Stimulated activated CD4-positive, alpha-beta T cell treated with anti-CD3 and anti-CD28 coated beads, Interleukin-1b, Interleukin-23, amount 100 ng/mL, for 24 hours (primary cell): ENCODE results near the gene IFT80.

ENCODE experiments used
- DNase-seq, 4 experiments: peaks; one replicate each; pipeline ENCODE4 v3.0.0-alpha.2; 2020; ENCODE audit warnings: low read depth in 4 of 4, low spot score in 1 of 4

IFT80 gene

DNA sequence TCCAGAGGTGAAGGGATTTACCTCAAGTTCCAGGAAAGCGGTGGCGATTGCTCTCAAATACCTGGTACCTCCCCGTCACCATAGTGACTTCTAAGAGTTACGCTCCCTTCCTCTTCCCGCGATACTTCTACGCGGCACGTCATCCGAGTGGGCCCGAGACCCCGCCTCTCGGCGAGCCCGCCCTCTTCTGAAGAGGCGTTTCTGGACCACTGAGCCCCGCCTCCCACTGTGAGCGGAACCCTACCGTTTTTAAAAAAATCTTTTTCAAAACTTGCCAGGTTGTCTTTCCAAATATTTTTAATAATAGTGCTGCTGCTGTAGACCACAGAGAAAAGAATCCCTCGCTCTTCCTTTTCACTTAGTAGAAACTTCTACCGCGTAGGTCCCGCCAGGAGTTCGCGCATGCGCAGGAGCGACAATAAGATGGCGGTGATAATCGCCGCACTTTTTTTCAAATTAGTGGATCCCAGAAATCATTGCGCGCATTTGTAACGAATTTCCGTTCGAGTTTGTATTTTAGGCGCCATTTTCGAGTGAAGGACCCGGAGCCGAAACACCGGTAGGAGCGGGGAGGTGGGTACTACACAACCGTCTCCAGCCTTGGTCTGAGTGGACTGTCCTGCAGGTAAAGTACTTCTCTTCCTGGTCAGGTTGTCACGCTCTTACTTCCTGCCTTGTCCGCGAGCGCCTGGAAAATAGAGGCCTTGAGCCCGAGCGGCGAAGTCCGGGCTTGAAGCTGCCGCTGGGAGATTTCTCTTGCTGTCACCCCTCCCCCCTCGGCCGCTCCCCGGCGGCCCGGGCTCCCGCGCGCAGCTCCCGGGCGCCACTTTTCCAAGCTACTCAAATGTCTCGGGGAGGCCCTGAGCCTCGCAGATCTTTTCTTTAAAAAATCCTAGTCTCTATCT is at the start of gene IFT80, which contains the start of gene SMC4:
TSS of gene IFT80 (minus strand) at position 101 of the 905 bp plus-strand sequence. CDS start 14,625 bp downstream, outside the sequence.
TSS of gene SMC4 (plus strand) at position 526 of the 905 bp plus-strand sequence. CDS start 1,177 bp downstream, outside the sequence.
- peak; percentile 88 to 92 (median 90) for DNase-seq

DNA sequence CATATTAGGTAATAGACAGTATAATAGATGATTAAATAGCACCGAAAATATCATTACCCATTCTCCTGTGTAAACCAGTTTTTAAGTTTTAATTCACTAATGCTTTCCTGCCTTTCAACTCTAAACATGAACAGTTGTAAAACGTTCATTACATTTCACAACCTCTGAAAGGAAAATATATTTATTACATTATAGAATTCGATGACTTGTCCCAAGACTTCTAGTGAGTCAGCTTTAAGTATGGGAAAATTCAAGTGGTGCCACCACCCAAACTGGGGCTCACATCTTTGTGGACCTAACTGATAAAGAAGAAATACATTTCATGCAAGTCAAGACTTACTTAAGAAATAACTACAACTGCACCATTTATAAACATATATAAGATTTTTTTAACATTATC is 48.5 kb upstream of the IFT80 start:
- no peak for DNase-seq

DNA sequence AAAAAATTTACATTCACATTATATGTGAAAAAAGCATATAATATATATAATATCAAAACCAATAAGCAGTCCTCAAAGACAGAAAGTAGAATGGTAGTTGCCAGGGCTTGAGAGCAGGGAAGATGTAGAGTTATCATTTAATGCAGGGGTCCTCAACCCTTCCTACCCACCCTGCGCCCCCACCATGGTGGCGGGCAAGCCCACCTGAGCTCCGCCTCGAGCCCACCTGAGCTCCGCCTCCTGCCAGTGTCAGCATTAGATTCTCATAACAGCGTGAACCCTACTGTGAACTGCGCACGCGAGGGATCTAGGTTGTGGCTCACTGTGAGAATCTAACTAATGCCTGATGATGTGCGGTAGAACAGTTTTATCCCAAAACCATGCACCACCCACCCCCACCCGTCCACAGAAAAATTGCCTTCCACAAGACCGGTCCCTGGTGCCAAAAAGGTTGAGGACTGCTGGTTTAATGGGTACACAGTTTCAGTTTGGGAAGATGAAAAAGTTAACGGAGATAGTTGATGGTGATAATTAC is 47.6 kb upstream of the IFT80 start:
- no peak for DNase-seq

DNA sequence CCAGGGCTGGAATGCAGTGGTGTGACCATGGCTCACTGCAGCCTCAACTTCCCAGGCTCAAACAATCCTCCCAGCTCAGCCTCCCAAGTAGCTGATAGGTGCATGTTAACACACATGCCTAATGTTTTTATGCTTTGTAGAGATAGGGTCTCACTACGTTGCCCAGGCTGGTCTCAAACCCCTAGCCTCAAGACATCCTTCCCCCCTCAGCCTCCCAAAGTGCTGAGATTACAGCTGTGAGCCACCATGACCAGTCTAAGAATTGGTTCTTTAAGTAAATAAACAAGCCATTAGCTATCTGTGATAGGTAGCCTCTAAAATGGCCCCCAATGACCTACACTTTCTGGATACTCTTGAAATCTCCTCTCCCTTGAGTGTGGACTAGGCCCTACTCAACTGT is 46.8 kb upstream of the IFT80 start:
- DNase-seq: no peak

DNA sequence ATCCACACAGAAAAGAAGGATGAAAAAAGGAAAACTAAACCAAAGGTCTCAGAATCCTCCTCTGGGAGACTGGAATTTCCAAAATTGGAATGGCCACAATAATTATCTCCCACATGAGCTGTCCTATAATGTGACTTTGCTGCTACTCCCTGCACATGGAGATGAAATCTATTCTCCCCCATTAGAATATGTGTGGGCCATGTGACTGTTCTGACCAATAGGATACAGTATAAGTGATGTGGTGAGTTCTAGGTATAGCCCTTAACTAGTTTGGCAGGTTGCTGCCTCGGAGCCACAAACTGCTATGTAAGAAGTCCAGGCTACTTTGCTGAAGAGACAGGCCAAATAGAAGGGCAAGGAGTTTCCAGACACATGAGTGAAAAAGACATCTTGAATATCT is 45.4 kb upstream of the IFT80 start:
- DNase-seq: no peak

DNA sequence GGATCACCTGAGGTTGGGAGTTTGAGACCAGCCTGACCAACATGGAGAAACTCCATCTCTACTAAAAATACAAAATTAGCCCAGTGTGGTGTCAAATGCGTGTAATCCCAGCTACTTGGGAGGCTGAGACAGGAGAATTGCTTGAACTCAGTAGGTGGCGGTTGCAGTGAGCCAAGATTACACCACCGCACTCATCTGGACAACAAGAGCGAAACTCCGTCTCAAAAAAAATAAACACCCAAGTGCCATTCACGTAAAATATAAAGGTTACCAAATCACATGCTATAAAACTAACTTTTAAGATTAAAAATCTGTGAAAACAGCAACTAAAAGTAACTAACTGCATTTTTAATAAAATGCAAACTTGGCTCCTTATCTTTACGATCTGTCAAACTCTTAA is 41.7 kb upstream of the IFT80 start:
- no peak for DNase-seq

DNA sequence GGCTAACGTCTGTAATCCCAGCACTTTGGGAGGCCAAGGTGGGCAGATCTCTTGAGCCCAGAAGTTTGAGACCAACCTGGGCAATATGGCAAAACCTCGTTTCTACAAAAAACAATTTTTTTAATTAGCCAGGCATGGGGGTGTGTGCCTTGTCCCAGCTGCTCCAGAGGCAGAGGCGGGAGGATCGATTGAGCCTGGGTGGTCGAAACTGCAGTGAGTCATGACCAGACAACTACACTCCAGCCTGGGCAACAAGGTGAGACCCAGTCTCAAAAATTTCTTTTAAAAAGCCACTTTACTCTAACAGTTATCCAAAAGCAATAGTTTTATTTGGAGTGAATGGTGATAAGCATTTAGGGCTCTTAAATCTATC is 38.0 kb upstream of the IFT80 start:
- DNase-seq: no peak

DNA sequence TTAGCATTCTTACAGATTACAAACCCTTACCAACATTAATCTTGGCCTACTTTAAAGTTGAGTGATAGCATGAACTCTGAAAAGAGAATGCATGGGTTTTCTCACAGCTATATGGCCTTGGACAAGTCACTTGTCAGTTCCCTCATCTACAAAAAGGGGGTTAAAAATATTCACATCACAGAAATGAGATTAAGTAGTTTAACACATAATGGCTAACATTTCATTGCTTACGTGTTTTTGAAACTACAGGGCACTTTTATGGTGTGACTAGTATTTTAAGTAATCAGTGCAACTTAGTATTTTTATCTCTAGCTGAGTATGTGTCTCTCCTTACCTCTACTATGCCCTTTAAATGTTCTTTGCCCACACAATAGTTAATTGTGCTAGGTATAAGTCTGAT is 36.7 kb upstream of the IFT80 start:
- no peak for DNase-seq

DNA sequence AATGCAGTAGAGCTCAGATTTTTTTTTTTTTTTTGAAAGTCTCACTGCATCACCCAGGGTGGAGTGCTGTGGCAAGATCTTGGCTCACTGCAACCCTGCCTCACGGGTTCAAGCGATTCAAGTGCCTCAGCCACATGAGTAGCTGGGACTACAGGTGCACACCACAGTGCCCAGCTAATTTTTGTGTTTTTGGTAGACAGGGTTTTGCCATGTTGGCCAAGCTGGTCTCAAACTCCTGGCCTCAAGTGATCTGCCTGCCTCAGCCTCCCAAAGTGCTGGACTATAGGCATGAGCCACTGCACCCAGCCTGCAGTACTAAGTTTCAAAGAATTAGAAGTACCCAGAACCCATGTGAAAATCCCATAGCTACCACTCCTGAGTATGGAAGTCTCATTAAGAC is 36.1 kb upstream of the IFT80 start:
- no peak for DNase-seq

DNA sequence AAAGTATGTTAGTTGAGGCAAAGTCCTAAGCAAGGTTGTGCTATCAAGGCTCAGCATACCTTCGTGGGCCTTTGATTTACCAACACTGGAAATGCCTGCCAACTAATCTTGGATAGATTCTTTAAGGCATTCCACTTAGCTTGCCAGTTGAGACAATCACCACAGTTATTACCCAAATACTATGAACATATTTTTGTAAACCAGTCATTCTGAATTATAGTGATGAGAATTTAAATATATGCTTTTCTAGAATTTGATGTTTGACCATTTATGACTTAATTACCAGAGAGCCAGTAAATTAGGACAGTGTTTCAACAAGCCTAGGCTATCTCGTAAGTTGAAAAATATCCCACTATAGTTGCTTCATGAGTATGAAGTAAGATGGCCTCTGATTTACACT is 35.0 kb upstream of the IFT80 start:
- no peak for DNase-seq

DNA sequence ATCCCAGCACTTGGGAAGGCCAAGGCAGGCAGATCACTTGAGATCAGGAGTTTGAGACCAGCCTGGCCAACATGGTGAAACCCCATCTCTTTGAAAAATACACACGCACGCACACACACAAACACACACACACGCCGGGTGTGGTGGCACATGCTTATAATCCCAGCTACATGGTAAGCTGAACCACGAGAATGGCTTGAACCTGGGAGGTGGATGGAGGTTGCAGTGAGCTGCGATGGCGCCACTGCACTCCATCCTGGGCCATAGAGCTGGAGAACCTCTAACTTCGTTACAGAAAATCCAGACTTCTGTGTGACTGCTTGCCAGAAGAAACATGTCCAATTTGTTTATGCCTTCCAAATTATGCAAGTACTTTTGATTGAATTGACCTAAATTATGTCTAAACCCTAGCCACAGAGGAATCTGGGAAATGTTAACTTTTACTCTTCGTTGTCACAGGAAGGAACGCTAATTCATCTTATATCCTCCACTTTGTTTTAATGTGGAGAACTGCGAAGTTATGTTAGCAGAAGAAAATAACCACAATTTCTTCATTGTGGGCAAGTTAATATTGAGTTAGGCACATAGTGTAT is 28.9 kb upstream of the IFT80 start:
- no peak for DNase-seq

DNA sequence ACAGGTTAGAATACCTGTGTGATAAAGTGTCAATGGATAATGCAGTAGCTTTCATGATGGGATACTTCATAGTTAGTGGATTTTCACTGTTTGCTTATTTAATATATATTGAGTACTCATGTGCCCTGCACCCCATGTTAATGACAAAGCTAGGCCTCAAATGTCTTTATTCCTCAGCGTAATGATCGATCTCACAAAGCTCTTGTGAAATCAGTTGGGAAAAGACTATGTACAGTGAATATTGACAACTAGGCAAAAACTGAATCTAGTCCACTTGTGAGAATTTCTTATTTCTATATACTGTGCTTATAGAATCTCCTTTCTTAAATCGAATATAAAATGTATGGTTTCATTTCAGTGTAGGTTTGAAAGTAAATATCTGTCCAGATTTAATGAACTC is 18.3 kb upstream of the IFT80 start:
- no peak for DNase-seq

DNA sequence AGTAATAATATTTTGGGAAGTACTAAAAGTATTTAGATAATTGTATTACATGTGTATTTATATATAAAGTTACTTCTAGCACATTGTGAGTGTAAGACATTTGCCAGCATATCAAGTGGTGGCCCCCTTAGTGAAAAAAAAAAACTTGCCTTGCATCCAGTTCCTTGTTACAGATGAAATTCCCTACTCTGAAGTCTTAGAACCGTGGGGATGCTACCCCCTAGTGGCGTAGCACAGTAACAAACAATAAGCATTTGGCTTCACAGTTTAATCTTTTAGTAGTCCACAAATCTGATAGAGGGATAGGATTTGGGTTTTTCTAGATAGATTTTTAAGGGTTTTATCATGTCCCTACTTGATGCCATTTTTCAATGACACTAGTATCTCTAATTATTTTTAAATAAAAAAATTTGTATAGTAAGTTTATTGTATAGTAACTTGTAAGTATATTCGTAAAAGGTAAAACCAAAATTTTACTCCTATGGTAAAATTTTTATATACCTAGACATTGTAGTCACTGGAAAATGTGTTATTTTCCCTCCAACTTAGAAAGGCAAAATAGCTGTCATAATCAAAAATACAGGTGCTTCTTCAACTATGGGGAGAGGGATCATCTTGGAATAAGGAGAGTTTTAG is 14.7 kb upstream of the IFT80 start:
- peak; percentile 28 to 39 (median 35) for DNase-seq

DNA sequence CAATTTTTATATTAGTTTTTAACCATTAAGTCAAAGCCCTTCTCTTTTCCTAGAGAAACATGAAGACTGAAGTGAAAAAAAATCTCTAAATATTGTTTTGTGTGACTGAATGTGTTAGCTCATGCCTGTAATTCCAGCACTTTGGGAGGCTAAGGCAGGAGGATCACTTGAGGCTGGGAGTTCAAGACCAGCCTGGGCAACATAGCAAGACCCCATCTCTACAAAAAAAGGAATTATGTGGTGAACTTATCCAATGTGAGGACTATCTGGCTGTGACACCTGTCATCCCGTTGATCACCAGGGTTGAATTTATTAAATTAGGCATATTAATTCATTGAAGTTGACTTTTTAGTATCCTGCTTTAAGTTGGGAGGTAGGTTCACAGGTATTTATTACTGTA is 13.5 kb upstream of the IFT80 start:
- DNase-seq: no peak

DNA sequence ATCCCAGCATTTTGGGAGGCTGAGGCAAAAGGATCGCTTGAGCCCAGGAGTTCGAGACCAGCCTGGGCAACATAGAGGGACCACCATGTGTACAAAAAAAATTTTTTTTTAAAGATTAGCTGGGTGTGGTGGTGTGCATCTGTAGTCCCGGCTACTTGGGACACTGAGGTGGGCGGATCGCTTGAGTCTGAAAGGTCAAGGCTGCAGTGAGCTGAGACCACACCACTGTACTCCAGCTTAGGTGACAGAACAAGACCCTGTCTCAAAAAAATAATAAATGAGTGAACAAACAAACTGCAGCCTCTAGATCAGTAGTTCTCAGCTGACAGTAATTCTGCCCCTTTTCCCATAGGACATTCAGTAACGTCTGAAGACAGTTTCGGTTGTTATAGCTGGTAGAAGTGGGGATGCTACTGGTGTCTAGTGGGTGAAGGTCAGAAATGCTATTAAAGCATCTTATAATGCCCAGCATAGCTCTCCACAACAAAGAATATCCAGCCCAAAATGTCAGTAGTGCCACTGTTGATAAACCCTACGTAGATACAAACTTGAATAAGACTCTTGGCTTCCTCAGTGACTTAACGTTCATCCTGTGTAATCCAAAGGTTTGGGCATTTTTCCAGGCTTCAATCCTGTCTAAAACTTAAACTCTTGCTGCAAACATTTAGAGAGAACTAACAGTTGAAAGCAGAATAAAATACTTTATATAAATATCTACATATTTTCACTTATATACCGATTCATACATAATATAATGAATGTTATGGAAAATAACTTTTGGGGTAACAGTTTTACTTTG is 11.0 kb upstream of the IFT80 start:
- DNase-seq: no peak

DNA sequence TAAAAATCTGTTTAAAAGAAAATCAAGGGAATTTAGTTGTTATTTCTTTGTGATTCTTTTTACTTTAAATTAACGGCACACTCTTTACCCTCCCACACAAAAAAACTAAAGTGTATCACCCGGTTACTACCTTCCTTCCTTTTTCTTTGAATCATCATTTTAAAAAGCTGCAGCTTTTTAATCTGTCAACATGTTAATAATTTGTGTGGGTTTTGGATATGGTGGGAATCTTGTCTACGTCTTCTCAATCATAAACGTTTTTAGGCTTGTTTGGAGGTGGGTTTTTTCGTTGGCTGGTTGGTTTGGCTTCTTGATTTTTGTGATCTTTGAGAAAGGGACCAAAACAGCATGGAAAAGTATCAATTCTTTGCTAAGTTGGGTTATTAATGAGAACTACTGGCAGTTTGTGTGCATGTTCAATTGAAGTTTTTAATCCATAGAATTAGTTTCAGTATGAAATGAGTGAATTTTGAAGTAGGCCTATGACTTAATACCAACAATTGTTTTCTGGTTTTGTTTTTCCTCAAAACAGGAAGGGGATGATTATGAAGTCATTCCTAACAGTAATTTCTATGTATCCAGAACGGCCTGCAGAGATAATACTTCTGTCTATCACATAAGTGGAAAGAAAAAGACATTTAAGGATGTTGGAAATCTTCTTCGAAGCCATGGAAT is 4.9 kb upstream of the IFT80 start:
- no peak for DNase-seq

DNA sequence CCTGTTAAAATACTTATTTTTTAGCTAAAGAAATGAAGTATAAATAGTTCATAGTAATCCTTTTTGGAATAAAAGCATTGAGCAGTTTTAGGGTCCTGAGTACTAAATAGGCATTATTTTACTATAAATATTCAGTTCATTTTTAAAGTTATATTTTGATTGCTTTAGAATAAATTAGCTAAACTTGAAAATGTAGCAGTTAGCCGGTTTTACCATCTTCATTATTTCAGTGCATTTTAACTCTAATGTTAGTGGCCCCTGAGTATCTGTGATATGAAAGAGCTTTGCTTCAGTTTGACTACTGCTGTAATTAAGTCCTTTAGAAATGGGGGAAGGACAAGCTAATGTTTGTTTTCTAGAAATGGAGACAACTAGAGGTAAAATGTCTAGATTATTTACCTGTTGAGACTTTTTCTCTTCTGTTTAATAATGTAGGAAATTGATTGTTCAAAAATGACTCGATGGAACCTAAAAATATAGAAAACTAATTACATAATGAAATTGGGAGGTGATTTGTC is 4.1 kb upstream of the IFT80 start:
- no peak for DNase-seq

DNA sequence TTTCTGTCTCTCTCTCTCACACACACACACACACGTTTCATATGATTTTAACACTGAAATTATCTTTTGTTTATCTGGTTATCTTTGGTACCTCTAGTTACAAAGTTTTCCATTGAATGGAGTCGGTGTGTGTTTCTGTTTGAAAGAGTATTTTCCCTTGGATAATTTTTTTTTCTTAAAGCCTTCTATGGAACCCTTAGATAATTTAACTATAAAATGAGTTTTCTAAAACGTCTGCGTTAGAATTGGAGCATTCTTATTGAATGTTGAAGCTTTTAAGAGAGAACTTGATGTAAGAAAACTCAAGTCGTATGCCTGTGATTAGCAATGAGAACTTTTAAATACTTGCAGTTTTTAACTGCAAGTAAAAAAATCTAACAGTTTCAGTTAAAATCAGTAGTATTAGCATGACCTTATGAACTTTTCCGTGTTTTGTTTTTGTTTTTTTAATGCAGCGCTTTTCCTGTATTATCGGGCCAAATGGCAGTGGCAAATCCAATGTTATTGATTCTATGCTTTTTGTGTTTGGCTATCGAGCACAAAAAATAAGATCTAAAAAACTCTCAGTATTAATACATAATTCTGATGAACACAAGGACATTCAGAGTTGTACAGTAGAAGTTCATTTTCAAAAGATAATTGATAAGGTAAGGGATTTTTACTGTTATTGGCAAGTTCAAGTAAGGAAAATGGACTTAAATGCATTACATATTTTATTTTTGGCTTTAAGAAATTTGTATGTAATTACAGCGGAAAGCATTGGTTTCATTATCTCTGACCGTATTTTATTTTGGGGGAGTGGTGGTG is 3.4 kb upstream of the IFT80 start:
- DNase-seq: no peak

DNA sequence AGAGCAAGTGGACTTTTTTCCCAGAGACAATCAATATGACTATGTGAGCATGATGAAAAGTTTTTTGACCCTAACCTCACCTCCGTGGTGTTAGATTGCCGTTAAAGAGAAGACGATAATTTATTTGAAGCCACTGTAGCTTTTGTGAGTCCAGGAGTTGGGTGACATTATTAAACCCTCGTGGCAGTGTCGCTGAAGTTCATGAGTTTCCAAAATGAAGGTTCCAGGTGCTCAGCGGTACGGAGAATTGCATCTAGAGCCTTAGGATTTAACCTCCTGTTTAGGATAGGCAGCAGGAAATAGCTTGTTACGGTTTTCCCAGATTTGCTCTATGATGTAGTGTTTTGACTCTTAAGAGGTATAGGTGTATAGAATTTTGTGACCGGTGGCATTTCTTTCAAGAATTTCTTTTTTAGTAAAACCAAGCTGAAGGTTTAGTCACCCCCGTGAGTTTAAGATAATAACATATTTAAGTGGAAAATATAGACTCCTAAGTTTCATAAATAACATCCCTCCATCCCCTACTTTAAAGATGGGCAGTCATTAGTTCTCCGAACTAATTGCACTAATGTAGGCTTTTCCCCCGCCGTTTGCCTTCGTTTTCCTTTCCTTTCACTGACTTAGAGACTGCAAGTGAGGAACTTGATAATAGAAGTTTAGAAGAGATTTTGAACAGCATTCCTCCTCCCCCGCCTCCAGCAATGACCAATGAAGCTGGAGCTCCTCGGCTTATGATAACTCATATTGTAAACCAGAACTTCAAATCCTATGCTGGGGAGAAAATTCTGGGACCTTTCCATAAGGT is 2.5 kb upstream of the IFT80 start:
- DNase-seq: no peak
